GM21825 (cell line): Measurements from ENCODE around the gene SSBP3.
"Not testable (repeated sequence)": the region's sequence is repeated elsewhere in the genome, so short reads cannot be mapped to it uniquely, and the experiment has no call there.

ENCODE experiments used
- ATAC-seq: cut with Tn5 transposase; IDR thresholded peaks from one replicate; pipeline ENCODE4 v1.9.1; 2021; ENCODE audit warnings: mild to moderate bottlenecking, moderate library complexity; ENCODE audit not compliant: unreplicated experiment

SSBP3 gene

GRCh38 chr1:54394104-54394503, 12.1 kb downstream of the SSBP3 start:
- ATAC-seq = no peak

- no peak for ATAC-seq
Observed at GRCh38 chr1:54392401-54392800, 13.8 kb downstream of the SSBP3 start.

- no peak for ATAC-seq
Observed at GRCh38 chr1:54391450-54392209, 14.6 kb downstream of the SSBP3 start.

GRCh38 chr1:54390655-54391054, 15.5 kb downstream of the SSBP3 start:
- ATAC-seq = no peak

GRCh38 chr1:54389608-54390007, 16.6 kb downstream of the SSBP3 start:
- ATAC-seq = not testable (repeated sequence)

- ATAC-seq = no peak
Observed at GRCh38 chr1:54387419-54387818, 18.8 kb downstream of the SSBP3 start.

- ATAC-seq = no peak
Observed at GRCh38 chr1:54385727-54386022, 20.5 kb downstream of the SSBP3 start.

- ATAC-seq = no peak
Observed at GRCh38 chr1:54384918-54385726, 21.1 kb downstream of the SSBP3 start.

- no peak for ATAC-seq
Observed at GRCh38 chr1:54384471-54384870, 21.7 kb downstream of the SSBP3 start.

GRCh38 chr1:54381524-54381923, 24.7 kb downstream of the SSBP3 start:
- no peak for ATAC-seq

- no peak for ATAC-seq
Observed at GRCh38 chr1:54380290-54380882, 25.8 kb downstream of the SSBP3 start.

GRCh38 chr1:54379555-54380289, 26.5 kb downstream of the SSBP3 start:
- no peak for ATAC-seq

GRCh38 chr1:54378874-54379554, 27.2 kb downstream of the SSBP3 start:
- ATAC-seq = no peak

- no peak for ATAC-seq
Observed at GRCh38 chr1:54378157-54378873, 27.9 kb downstream of the SSBP3 start.

- no peak for ATAC-seq
Observed at GRCh38 chr1:54377040-54377691, 29.0 kb downstream of the SSBP3 start.

GRCh38 chr1:54376430-54377039, 29.7 kb downstream of the SSBP3 start:
- peak; percentile 46 for ATAC-seq

GRCh38 chr1:54375712-54376429, 30.3 kb downstream of the SSBP3 start:
- ATAC-seq = no peak

GRCh38 chr1:54375298-54375697, 30.9 kb downstream of the SSBP3 start:
- no peak for ATAC-seq

GRCh38 chr1:54374766-54375165, 31.4 kb downstream of the SSBP3 start:
- no peak for ATAC-seq
